ENCODE results near the gene TRIL.

The TRIL gene, protein sequence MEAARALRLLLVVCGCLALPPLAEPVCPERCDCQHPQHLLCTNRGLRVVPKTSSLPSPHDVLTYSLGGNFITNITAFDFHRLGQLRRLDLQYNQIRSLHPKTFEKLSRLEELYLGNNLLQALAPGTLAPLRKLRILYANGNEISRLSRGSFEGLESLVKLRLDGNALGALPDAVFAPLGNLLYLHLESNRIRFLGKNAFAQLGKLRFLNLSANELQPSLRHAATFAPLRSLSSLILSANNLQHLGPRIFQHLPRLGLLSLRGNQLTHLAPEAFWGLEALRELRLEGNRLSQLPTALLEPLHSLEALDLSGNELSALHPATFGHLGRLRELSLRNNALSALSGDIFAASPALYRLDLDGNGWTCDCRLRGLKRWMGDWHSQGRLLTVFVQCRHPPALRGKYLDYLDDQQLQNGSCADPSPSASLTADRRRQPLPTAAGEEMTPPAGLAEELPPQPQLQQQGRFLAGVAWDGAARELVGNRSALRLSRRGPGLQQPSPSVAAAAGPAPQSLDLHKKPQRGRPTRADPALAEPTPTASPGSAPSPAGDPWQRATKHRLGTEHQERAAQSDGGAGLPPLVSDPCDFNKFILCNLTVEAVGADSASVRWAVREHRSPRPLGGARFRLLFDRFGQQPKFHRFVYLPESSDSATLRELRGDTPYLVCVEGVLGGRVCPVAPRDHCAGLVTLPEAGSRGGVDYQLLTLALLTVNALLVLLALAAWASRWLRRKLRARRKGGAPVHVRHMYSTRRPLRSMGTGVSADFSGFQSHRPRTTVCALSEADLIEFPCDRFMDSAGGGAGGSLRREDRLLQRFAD

DNA sequence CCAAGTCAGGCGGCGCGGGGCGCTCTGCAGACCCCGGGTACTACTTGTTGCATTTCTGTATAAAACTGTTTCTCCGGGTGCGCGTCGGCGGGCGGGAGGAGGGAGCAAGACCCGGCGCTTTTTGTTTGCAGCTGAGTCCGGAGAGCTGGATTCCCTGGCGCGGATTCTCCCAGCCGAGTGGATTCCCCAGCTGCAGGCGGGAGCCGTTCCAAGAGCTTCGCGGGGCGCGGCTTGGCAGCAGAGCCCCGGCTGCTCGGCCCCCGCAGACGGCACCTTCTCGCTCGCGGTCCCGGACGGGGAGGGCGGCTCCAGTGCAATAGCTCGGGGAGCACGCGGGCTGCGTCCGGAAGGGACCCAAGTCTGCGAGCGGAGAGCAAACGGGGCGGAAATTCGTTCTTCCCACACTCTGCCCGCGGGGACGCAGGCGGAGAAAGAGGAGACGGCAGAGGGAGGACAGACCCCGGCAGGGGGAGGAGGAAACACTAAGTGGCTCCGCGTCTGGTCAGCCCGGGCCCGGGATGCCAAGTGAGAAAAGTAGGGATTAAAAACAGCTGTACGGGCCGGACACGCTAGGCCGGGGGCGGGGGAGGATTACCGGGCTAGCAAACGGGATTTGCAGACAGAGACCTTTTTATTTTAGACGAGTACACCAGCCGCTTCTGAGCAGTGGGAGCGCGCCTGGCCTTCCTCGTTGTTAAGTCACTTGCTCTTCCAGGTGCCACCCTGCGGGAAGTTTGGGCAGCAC is at the start of gene TRIL:
TSS of gene TRIL (minus strand) at position 96 of the 745 bp plus-strand sequence. CDS start 284 bp downstream, outside the sequence.
- Histone ChIP-seq H3K27ac (peak within 1 kb of the TSS in 17 of 21 experiments; percentile 33 to 82 (median 60)), H3K4me3 (peak within 1 kb of the TSS; percentile 24 to 55 (median 42))

DNA sequence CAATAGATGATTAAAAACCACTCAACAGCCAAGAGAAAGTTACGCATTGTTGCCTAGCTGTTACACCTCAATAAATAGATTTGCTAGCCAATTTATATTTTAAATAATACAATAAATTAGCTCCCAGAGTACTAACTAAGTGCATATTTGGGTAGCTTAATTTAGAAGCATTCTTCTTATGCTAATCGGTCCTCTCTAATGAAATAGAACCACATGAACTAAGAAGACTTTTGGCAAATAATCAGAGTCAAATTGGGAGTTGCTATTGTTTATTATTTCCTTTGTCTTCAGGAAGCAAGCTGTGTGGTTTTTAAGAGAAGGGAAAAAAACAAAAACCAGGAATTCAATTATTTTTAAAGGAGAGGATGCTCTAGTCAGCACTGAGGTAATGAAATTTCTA is 49.0 kb upstream of the TRIL start:
- Histone ChIP-seq H3K27ac (no peak overlapping the region), H3K4me3 (no peak overlapping the region)

DNA sequence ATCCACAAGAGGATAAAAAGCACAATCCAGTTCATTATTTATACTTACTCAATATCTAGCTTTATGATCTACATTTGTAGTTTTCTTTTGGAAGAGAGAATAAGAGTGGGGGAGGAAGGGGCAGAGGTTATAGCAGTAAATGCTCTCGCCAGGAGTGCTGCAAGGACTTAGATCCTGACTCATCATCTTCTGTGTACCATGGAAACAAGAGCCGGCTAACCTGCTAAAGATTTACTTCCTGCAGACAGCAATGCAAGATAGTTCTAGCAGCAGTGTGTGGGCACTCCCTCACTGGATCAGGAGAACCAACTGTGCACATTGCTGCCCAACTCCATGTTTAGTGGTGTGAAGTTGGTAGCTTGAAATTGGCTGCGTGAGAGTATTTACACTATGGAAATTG is 47.7 kb upstream of the TRIL start:
- Histone ChIP-seq H3K27ac (peak overlapping the region in 1 of 21 experiments; percentile 33), H3K4me3 (no peak overlapping the region)

DNA sequence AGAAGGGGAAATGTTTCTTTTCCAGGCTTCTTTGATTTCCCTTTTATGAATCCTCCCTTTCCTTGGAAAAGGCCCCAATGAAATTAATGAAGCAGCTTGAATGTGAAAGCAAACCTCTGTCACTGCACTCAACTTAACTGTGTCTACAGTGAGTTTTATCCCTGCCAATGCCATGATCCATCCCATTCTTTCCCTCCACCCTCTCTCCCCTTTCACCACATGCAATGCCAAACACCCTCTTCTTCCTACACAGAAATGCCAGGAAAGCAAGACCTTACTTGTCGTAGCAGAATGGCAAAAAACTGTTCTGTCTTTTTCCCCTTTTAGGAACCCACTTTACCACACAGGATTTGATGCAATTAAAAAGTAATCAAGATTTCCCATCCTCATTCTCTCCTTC is 47.3 kb upstream of the TRIL start:
- H3K27ac ChIP-seq: peak overlapping the region in 1 of 21 experiments; percentile 33

DNA sequence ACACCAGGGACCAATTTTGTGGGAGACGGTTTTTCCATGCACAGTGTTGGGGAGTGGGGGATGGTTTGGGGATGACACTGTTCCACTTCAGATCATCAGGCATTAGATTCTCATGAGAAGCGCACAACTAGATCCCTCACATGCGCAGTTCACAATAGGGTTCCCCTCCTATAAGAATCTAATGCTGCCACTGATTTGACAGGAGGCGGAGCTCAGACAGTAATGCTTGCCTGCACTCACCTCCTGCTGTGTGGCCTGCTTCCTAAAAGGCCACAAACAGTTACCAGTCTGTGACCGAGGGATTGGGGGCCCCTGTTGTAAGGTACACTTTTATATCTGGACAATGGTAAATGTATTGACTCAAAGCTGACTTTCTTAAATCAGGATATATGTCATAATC is 45.6 kb upstream of the TRIL start:
- Histone ChIP-seq H3K4me3 (no peak overlapping the region), H3K27ac (no peak overlapping the region)

More for the DNA sequence above, 47.3 kb upstream of the TRIL start:
- no peak overlapping the region for H3K4me3 ChIP-seq

DNA sequence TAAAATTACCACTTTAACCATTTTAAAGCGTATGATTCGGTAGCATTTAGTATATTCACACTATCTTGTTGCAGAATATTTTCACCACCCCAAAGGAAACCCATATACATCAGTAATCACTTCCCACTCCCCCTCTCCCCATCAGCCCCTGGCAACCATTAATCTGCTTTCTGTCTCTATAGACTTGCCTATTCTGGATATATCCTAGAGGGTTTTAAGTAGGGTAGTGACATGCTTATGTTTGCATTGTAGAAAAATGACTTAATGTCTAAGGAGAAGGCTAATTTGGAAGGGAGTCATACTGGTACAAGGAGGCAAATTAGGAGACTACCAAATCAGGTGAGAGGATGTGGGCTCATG is 42.6 kb upstream of the TRIL start:
- Histone ChIP-seq H3K27ac (no peak overlapping the region), H3K4me3 (no peak overlapping the region)

DNA sequence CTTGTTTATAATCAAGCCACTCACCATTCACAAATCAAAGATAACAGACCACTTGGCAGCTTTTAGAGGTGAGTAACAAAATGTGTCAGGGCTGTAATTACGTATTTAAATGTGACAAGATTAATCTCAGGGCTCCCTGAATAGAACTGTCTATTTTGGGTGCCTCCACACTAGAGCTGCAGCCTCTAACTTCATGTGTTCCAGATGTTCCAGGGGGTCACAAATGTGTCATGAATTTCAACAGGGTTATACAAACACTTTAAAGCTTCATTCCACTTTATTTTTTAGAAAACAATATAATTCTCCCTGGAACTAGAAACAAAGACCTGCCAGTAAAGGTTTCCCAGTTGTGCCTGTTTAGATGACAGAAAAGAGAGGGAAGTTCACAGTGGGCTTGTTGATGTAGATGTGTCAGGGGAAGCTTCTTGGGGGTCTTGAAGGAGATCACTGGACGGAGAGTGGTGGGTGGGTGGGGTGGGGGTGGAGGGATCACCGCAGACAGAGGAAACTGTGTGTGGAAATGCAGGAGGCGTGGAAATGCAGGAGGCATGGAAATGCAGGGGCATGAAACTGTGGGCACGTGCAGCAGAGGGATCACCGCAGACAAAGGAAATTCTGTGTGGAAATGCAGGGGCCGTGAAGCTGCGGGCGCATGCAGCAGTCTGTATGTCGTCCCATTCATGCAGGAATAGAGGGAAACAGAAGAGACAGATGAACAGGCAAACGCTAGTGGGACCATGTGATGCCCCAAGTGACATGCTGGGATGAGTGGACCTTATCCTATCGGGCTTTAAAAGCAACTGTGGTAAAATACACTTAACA is 42.0 kb upstream of the TRIL start:
- Histone ChIP-seq H3K27ac (no peak overlapping the region), H3K4me3 (no peak overlapping the region)

DNA sequence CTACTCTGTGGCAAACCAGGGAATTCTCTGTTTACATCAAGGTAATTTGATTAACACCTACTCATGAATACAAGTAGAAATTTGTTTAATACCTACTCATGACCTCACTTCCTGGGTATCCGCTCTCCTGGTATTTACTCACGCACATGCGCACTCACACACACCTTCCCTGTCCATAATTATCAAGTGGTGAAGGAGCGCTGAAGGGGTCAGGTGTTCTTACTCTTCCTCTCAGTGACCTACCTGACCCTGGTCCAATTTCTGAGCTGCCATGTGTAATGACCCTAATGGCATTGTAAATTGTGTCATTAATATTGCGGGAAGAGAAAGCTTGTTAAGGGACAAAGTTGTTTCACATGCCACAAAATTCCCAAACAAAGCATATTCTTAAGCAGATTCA is 41.3 kb upstream of the TRIL start:
- H3K27ac ChIP-seq: no peak overlapping the region

DNA sequence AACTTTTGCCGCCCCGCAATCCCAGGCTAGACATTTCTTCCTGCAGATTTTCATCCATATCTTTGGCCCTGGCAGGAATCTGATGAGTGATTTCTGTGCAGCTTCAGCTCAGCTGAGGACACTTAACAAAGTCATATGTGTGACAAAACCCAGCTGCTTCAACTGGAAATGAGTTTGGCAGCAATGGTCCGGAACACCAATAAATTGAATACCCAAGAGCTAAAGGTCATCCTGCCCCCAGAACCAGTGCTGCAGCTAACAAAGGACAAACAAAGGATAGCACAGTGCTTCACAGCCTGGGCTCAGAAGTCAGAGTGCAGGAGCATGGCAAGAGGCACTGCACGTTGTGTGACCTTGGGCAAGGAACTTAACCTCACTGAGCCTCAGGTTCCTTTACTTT is 40.0 kb upstream of the TRIL start:
- Histone ChIP-seq H3K27ac (no peak overlapping the region), H3K4me3 (no peak overlapping the region)

More for the DNA sequence above, 41.3 kb upstream of the TRIL start:
- no peak overlapping the region for H3K4me3 ChIP-seq

DNA sequence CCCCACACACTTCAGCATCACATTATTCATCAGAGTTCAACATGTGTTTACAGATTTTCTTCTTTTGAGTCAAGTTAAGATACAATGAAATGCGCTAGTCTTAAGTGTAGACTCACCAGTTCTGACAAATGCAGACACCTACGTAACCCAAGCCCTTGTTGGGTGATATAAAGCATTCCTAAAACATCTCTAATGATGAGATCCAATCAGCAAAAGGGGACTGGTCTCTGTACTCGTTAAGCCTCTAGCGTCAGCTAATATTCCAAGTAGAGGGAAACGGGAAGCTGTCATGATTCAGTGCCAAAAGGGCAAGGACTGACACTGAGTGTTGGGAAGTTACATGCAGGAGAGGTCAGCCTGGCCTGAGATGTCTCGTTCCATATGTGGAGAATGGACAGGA is 38.7 kb upstream of the TRIL start:
- Histone ChIP-seq H3K4me3 (no peak overlapping the region), H3K27ac (no peak overlapping the region)

DNA sequence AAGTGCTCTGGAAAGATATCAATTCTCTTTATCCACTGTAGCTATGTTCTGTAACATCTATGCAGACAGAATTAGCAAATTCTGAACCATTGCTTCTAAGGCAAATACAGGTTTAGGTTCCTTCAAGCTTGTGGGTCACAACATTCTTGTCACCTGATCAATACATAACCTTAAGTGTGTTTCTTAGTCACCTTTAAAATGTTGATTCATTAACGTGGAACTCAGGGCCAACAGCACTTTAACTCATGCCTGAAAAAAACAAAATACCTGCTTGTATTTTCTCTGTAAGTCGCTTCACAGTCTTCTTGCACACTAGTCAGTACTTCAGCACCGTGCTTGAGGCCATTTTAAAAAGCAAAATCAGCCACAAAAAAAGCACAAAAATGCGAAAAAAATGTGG is 35.2 kb upstream of the TRIL start:
- H3K4me3 ChIP-seq: no peak overlapping the region
- H3K27ac ChIP-seq: no peak overlapping the region

DNA sequence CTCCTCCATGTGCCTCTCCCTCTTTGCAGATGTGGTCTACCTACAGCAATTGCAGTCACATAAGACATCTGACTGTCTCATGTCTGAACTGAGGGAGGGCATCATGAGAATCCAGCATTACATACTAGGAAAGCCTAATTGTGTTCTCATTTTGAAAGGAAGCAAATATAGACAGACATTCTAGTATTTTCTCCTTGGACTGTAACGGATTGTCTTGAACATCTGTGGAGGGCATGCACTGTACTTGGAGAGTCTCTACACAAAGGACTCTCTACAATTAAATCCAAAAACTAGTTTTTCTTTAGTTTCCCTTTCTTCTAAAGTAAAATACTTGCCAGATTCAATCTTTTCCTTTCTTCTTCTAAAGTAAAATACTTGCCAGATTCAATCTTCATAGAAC is 34.7 kb upstream of the TRIL start:
- Histone ChIP-seq H3K4me3 (no peak overlapping the region), H3K27ac (no peak overlapping the region)

DNA sequence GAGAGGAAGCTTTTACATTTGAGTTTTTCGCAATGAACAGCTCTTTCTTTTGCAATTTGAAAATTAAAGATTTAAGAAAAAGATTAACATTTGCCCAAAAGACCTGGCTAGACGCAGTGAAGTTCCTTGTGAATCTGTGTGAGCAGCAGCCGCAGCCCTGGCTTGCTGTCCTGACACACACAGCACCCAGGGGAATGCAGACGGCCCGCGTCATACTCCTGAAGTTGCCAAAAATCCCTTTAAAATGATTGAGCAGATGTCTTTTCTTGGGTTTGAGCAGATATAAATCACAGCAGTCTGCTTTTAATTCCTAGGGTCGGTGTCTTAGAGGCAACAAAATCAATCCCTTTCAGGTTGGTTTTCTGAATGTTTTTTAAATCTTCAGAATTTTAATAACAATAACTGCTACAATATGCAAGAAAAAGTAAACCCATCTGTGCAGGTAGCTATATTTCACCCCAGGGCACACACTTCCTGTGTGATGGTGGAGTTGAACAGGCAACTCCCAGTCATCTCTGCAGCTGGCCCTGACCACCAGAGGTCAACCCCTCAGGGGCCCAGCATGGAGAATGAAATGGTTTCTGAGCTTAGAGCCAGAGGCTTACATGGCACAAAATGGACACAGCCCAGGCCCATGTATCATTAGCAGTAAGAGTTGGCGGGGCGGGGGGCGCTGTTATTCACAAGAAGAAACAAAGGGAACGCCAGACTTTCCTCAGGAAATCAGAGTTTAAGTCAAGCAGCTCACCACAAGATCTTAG is 32.2 kb upstream of the TRIL start:
- Histone ChIP-seq H3K27ac (peak overlapping the region in 5 of 21 experiments; percentile 8 to 76 (median 33)), H3K4me3 (no peak overlapping the region)

DNA sequence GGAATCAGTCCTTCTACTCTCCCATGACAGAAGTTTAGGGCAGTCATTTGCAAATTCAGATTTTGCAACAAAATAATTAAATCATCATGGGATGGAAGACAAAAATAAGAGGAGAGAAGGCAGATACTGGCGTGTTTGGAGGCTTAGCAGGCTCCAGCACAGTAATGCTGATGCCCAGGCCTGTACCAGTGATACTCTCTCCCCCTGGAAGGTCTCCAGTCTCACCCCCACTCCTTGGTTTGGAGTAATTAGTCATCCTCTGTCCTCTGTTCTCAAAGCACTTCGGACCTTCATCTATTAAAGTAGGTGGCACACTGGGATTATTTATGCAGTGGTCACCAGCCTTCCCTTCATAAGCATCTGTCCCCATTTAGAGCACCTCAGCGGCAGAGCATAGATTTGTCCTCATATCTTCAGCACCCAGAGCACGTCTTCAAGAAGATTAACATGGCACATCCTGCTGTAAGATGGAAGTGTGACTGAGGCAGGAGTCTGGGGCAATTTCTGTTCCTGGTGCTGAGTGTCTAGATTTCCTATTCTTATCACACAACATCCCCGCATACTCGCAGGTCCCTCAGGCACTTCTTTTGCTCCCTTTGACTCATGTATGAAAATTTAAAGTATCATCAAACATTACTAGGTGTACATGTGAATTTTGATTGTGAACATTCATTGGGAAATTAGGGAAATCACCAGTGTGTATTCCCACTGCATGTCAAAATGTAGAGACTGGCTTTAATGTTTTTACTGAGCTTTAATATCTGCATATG is 31.3 kb upstream of the TRIL start:
- Histone ChIP-seq H3K4me3 (no peak overlapping the region), H3K27ac (peak overlapping the region in 10 of 21 experiments; percentile 17 to 76 (median 29))

DNA sequence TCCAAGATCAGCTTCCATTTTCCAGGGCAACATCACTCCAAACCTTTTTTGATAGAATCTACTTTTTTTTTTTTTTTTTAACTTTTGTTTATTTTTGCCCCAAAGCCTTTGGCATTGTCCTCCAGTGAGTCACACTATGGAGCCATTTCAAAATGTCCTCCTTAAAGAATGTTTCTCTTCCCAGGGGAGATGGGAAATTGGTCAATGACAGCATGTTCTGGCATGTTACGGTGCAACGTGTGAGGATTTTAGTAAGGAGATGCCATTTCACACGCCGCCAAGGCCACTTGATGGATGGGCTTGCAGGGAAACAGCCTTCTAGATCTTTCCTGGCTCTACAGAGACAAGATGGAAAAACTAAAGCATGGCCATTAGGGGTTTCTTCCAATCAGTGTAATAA is 30.7 kb upstream of the TRIL start:
- peak overlapping the region in 13 of 21 experiments; percentile 19 to 82 (median 49) for H3K27ac ChIP-seq

DNA sequence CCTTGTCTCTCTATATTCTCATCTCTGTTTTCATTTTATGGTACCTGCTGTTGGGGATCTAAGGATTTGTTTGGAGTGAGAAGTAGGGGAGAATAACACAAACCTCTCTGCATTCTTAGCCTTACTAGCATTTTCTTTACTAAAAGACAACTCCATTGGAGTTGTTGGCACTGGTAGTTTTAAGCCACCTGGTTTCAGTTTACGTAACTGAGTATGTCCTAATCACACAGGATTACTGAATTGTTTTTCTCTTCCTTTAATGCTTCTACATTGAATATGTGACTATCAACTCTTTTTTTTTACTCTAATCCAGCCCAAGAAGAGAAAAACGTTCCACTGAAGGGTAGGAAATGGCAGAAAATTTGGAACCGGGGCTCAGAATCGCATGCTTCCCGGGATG is 30.0 kb upstream of the TRIL start:
- Histone ChIP-seq H3K4me3 (no peak overlapping the region), H3K27ac (peak overlapping the region in 17 of 21 experiments; percentile 0 to 82 (median 51))

More for the DNA sequence above, 30.7 kb upstream of the TRIL start:
- no peak overlapping the region for H3K4me3 ChIP-seq

DNA sequence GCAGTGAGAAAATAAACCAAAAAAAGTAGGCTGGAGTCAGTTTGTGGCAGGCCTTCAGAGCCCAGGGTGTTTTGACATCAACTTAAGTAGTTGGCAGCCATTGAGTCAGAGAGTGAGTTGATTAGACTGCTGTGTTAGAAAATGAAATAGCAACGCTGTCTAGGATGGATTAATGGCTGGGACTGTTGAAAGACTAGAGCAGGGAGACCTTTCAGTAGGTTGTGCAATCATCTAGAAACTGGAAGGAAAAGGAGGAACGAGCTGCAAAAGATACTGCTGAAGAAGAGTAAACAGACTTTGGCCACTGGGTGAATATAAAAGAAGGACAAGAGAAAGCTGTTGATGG is 28.6 kb upstream of the TRIL start:
- H3K4me3 ChIP-seq: peak overlapping the region in 1 of 7 experiments; percentile 0
- peak overlapping the region in 17 of 21 experiments; percentile 1 to 82 (median 70) for H3K27ac ChIP-seq
